Activated naive CD8-positive, alpha-beta T cell treated with anti-CD3 and anti-CD28 coated beads, Interleukin-2, amount 50 U/mL, for 16 hours (primary cell): ENCODE measurements around the gene MARK3.

ENCODE experiments used
- DNase-seq: peaks from one replicate; pipeline ENCODE4 v3.0.0-alpha.2; 2020; ENCODE audit warnings: low read depth, low spot score

The MARK3 gene

DNA sequence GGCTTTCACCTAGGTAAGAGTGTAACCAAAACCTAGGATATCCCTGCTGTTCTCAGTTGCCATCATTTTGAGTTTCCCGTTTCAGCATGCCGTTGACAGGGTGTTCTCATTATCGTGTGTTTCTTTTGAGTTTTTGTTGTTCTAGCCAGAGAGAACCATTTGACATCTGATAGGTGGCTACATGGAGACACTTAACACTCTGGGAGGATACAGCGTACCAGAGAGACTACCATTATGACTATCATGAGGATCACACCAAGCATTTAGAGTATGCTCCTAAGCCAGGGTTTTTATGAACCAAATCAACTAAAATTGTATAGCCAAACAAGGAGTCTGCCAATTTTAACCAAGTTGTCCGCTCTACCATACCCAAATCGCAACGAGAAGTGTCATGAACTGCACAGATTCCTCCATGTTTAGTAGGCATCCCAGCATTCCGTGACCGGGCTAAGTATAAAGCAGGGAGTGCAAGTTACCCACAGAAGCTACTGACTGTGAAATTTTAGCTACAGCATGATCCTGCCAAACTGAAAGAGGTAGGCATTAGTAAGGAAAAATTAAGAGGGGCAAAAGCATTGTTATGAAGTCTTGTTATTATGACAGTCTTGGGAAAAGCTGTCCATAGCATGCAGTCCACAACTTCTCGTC, 48.8 kb downstream of the MARK3 start:
- DNase-seq: no peak

DNA sequence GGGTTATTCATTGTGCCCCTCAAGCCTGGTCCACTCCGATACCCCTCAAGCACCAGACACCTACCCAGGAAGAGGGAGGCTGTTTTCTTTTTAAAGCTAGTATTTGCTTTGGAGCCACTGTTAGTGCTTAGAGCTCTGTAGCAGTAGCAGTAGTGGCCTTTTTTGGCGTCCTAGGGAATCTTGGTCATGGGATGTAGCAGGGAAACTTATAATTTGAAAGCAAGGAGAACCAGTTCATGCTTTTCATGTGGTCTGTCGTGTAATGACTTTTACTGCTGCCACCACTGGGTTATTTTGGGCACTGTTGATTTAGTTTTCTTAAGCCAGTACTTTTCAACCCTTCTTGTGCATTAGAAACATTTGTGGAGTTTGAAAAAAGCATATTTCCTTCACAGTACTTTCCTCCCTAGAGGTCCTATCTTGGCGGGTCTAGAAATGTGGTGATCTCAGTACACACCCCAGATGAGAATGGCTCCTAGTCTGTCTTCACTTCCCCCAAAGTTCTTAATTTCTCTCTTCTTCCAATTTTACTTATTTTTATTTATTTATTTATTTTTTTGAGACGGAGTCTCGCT, 49.7 kb downstream of the MARK3 start:
- no peak for DNase-seq

DNA sequence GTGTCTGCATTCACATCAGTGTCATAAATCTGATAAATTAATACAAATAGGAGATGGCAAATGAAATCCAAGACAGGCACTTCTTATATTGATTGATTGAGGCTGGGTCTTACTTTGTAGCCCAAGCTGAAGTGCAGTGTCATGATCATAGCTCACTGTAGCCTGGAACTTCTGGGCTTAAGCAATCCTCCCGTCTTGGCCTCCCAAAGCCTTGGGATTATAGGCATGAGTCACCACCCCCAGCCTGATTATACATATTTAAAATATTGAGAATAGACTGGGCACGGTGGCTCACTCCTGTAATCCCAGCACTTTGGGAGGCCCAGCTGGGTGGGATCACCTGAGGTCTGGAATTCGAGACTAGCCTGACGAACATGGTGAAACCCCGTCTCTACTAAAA, 51.3 kb downstream of the MARK3 start:
- no peak for DNase-seq

DNA sequence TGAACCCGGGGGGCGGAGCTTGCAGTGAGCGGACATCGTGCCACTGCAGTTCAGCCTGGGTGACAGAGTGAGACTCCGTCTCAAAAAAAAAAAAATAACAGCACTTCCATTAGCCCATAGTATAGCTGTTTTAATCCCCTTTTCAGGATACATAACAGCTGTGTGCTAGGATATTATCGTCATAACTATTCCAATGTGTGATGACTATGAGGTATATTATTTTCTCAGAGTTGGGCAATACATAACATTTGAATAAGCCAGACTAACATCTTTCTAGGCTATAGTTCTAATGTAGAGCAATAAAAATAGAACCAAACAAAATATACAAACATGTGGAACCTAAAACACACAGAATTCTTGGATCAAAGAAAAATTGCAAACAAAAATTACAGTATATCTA, 57.1 kb downstream of the MARK3 start:
- no peak for DNase-seq

DNA sequence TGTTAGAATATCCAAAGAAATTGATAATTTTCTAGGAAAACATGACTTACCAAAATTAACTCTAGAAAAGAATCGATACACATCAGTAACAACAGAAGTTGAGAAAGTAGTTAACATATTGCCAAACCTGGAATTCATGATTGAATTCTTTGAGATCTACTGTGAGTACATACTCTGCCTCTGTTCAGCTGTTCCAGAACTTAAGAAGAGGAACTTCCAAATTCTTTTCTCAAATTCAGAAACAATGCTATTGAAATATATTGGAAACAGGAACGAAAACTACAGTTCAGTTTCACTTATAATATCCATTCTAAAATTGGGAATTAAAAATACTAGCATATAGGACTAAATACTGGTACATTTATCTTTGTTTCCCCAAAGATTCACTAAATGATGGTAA, 57.9 kb downstream of the MARK3 start:
- DNase-seq: no peak

DNA sequence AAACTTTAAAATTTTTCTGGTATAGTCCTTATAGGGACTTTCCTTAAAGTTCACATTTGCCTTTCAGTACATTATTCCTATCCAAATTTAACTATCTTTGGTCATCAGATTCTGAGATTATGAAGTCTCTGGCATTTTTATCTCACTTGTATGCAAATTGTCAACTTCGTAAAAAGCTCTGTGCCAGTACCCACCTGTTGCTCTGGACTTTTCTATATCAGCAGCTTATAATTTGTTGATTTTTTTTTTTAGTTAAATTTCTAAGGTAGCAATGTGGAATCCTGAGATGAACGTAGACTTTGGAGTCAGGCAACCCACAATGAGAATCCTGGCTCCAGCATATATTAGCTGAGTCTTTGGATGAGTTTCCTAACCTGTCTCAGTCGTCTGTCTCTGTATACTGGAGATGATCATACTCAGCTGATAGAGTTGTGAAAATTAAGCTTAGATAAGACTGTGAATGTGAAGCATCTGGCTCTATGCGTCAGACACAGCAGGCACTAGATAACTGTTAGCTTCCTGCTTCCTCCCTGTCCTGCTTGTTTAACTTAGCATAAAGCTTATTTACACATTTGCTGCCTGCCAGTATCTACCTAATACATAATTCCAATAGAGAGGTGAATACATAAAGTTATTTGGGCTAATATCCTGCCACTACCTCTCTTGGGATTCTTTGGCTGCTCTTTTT, 59.8 kb downstream of the MARK3 start:
- no peak for DNase-seq

DNA sequence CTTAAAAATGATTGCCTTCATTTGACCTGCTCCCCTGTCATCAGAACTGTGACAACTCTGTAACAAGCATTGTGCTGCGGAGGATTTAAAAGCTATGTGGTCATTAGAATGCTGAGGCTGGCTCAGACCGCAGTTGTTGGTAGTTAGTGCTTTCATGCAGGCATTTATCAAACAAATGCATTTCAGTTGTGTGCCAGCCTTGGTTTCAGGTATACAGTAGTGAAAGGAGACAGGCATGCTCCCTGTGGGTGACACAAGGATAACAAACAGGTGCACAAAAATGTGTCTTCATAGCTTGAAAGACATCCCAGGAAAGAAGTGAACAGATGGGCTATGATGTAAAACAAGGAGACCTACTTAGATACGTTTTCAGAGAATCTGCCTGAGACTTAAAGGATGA, 60.6 kb downstream of the MARK3 start:
- no peak for DNase-seq

DNA sequence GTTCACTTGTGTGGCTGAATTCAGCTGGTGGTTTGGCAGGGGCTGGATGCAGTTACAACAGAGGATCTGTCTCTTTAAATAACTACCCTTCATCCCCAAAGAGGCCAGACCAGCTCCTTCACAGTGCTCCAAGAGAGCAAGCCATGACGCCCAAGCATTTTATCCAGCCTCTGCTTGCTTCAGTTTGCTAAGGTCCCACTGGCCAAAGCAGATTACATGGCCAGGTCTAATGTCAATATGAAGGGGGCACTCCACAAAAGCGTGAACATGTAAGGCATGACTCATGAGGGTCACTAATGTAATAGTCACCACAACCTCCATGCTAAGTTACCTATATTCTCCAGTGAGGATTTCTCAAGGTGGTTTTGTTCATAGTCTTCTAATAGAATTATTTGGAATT, 62.9 kb downstream of the MARK3 start:
- no peak for DNase-seq

DNA sequence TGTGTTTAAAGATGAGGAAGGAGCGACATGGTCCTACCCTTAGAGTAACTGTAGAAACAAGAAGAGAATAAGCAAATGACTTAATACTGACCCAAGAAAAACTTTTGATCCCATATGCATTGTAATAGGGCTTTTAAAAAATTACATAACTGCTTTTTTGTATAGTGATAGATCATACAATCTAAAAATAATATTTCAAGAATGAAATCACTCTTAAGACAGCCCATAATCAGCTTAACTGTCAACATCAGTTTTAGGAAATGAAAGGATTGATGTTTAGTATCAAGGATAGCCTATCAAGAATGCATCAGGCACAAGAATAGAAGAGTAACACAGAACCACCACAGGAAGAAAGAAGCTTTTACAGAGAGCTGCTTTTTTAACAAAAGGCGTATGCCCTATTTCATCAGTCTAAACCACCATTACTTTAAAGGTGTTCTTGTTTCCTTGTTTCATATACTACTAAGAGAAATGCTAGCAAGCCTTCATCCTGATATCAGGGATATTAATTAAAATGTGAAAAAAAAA, 64.5 kb downstream of the MARK3 start:
- no peak for DNase-seq

DNA sequence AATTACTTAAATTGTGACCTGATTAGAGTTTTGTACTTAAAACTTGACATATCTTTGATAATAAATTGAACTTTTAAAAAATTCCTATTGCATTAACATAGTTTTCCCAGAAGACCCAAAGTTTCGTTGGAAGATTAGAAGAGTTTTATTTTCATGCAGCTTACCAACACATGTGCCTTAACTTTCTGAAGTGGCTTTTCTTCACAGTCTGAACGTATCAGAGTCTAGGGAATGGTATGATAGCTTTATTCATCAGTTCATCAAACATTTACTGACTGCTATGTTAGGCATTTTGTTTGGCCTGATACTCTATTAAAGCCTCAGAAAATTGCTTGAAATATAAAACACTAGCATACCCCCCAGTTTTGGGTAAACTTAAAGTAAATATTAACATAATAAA, 65.2 kb downstream of the MARK3 start:
- DNase-seq: no peak

DNA sequence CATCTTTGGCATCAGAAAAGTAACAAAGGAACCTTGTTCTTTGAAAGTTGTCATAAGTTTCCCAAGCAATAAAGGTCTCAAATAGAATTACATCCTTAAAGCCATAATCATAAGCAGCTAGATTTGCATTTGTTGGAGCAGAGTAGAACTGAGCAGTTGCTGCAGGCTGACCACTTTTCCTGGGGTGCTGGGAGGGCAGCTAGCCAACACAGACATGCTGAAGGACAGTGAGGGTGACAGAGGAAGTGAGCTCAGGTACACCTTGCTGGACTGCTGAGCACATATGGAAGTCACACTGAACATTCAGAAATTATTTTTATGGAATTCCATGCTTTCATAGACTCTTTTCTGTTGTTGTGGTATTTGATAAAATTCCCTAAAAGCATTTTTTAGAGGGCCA, 66.2 kb downstream of the MARK3 start:
- no peak for DNase-seq

DNA sequence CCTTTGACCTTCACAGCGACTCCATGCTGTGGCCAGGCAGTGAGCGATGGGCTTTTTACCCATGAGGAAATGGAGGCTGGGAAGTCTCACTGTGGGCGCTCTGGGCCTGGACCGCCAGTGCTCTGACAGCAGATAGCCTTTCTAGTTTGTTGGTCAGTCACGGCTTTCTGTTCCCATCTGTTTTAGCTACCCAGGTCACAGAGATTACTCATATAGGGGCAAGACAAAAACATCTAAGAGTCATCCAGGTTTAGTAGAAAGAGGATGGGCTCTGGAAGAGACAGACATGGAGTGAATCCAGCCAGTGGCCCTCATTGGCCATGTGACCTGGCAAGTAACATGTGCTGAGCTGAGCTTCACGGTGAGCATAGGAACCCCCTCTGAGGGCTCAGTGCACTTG, 68.6 kb downstream of the MARK3 start:
- DNase-seq: no peak

DNA sequence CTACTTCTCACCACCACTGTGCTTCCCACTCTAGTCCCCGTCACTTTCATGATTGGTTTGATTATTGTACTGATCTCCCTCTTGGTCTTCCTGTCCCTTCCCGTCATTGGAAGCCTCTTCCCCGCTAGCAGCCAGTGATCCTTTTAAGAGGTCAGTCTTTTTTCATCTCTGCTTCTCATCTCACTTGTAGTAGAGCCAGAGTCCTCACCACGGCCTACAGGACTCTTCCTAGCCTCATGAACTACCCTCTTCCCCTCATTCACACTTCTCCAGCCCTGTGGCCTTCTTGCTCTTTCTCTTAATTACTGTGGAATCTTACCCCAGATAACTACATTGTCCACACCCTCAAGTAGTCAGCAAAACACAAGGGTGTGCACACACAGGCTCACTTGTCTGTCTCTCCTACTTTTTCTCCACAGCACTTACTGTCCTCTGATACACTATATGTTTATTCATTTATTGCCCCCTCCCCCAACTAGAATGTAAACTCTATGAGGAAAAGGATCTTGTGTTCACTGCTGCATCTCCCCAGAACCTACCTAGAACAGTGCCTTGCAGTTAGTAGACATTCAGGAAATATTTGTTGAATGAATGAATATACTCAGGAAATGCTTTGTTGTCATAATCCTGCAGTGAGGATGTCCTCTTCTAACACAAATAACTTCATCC, 71.1 kb downstream of the MARK3 start:
- no peak for DNase-seq

DNA sequence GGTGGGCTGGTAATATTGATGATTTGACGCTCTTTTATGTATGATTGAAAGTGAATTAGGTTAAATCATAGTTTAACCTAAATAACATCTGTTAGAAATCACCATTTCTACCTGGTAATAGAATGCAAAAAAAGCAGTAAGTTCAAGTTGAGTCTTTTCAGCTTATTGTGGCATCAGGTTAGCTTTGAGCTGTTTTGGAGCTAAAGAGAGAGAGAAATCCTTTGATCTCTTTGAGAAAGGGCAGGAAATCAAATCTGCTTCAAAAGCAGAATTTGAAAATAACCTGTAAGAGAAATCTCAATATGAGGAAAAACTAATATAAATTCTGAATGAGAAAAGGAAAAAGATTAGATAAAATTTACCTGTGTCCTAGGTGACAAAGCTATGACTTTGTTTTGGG, 75.2 kb downstream of the MARK3 start:
- DNase-seq: no peak

DNA sequence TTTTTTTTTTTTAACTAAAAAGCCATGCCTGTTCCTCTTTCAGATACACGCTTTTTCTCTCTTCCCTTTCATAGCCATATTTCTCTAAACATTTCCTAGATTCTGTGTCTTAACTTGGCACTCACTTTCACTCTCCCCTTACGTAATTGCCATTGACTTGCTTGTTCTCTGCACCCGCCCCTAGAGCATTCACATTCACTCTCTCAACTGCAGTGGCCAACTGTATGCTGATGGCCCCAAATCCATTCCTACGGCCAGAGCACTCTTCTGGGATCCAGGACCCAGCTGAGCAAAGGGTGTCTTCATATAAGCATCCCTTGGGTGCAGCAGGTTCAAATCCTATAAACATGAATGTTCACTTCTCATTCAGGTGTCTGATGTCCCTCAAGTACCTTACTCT, 77.9 kb downstream of the MARK3 start:
- DNase-seq: no peak

DNA sequence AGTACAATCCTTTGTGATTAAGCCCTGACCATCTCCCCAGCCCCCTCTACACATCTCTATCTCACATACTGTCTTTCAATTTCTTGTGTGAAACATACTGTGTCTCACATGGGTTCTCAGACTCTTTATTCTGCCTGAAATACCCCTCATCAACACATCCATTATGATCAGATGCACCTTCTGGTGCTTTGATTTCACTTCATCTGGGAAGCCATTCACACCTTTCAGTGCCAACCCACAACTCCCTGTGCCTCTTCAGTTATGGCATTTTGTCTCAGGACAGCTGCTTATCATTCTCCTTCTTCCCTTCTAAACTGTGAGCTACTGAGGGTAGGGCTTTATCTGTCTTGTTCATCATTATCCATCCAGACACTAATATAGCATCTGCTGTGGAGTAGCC, 78.6 kb downstream of the MARK3 start:
- DNase-seq: no peak

DNA sequence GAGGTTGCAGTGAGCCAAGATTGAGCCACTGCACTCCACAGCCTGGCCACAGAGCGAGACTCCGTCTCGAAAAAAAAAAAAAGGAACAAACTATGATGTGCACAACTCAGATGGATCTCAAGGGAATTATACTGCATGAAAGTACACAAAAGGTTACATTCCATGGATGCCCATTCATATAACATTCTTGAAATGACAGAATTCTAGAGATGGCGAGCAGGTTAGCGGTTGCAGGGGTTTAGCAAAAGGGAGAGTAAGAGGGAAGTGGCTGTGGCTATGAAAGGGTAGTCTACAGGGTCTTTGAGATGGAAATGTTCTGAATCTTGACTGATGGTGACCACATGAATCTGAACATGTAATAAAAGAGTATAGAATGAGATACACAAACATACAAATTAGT, 87.7 kb downstream of the MARK3 start:
- no peak for DNase-seq

DNA sequence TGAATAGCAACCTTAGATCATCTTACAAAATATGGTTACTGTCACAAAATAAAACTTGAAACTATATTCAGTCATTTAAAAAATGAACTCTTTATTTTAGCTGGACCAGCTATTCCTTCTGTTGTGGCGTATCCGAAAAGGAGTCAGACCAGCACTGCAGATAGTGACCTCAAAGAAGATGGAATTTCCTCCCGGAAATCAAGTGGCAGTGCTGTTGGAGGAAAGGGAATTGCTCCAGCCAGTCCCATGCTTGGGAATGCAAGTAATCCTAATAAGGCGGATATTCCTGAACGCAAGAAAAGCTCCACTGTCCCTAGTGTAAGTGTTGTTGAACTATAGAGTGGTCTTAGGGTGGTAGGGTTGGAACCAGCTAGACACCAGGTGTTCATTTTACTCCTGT, 89.7 kb downstream of the MARK3 start:
- DNase-seq: no peak

DNA sequence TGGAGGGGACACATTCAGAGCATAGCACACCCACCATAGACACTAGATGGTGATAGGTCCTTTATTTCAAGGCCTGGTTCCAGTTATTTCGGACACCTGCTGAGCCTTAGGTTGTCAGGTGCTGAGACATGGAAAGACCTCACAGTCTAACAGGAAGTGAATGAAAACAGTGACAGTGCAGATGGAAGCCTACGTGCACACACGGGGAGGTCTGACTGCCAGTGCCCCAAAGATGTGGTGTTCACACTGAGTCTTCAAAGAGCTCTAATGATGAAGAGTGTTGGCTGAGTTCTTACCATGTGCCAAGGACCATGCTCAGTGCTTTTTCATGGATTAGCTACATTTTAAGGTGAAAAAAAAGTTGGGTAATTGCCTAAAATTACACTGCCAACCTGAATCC, 90.8 kb downstream of the MARK3 start:
- DNase-seq: no peak

DNA sequence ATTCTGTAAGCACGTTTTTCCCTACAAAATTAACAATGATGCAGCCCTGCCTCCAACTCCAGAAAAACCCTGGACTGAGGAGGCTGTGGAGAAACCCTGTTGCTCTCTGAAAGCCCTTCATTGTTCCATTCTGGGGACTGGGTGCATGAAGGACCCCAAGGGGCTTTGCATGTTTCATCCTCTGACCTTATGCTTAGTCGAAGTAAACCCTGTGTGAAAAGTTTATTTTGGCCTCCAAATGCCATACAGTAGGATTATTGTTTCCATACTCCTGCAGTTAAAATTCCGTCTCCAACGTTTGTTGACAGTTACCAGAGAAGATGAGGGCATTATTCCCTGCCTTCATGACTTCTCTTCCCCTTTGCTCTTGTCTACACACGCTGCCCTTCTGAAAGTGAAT, 91.4 kb downstream of the MARK3 start:
- no peak for DNase-seq

DNA sequence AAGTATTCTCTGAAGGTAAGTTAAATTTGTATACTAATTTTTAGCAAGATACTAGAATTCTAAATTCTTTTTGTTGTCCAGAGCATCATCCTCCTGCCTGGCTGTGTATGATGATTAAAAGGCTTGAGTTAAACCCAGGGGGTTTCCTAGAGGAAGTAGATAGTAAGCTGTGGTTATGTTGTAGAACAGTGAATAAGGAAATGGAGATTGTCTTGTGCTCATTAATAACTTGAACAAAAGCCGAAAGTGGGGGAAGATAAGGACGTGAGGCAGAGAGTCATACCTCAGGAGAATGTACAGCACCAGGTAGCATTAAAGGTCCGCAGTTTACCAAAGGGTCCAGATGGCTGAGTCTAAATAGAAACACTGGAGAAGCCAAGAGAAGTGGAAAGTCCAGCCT, 95.4 kb downstream of the MARK3 start:
- no peak for DNase-seq

DNA sequence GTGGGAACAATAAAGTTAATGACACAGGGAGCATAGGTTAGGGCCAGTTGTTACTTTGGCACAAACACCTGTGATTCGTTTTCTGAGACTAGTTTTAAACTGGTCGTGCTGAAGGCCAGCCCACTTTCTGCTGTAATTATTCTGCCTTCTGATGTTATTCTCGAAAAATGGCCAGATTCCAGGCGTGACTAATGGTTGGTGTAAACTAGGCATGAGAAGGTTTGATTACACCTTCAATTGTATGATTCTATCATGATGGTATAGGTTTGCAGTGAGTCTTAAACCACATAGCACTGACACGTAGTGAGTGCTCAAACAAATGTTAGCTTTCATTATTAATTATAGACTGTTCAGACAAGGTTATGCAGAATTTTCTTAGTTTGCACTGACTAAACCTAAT, 98.4 kb downstream of the MARK3 start:
- no peak for DNase-seq

DNA sequence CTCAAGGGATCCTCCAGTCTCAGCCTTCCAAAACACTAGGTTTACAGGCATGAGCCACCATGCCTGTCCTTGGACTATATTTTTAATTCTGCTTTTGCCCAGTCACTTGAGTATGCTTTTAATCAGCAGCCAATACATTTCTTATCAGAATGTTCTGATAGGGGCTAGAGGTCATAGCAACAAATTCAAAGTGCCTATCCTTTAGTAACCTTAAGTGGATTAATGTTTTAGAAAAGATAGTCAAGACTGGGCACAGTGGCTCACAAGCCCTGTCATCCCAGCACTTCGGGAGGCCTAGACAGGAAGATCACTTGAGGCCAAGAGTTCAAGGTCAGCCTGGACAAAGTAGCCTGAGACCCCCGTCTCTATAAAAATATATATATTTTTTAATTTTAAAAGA, 100.3 kb downstream of the MARK3 start:
- no peak for DNase-seq
